Astrocyte of the cerebellum (primary cell): ENCODE results near the gene BRD3OS.

Experiments
- DNase-seq: peaks from one replicate; pipeline ENCODE4 v3.0.0-alpha.2; 2011; ENCODE audit warnings: low read depth
- H3K4me3 ChIP-seq: 2 replicates; pipeline ENCODE4 v1.5.1; 2011; ENCODE audit warnings: mild to moderate bottlenecking, low read depth, low read length, moderate library complexity
- CTCF ChIP-seq: IDR thresholded peaks from 2 replicates; pipeline ENCODE4 v1.5.1; 2012; ENCODE audit warnings: low read length, low read depth, moderate library complexity, mild to moderate bottlenecking; ENCODE audit errors: missing control alignments
- in situ Hi-C: cut with HindIII; loops from 2 replicates; pipeline ENCODE4 v1.10.0; 2017; ENCODE audit warnings: low sequenced_read_pairs

The BRD3OS gene

GRCh38 chr9:134039386-134040175, 14.3 kb downstream of the BRD3OS start:
- in situ Hi-C loops, result no loop called here
- TF ChIP-seq CTCF, result no peak
- DNase-seq, result no peak
- H3K4me3 ChIP-seq, result no peak overlapping the region

GRCh38 chr9:134040176-134040565, 14.9 kb downstream of the BRD3OS start:
- in situ Hi-C loops, result no loop called here
- no peak for TF ChIP-seq CTCF
- H3K4me3 ChIP-seq, result no peak overlapping the region
- no peak for DNase-seq

GRCh38 chr9:134040781-134041648, 15.7 kb downstream of the BRD3OS start:
- no peak for DNase-seq
- in situ Hi-C loops, result no loop called here
- H3K4me3 ChIP-seq, result no peak overlapping the region
- no peak for TF ChIP-seq CTCF

GRCh38 chr9:134041649-134041962, 16.3 kb downstream of the BRD3OS start:
- TF ChIP-seq CTCF, result no peak
- DNase-seq, result no peak
- in situ Hi-C loops, result no loop called here
- no peak overlapping the region for H3K4me3 ChIP-seq

DNA sequence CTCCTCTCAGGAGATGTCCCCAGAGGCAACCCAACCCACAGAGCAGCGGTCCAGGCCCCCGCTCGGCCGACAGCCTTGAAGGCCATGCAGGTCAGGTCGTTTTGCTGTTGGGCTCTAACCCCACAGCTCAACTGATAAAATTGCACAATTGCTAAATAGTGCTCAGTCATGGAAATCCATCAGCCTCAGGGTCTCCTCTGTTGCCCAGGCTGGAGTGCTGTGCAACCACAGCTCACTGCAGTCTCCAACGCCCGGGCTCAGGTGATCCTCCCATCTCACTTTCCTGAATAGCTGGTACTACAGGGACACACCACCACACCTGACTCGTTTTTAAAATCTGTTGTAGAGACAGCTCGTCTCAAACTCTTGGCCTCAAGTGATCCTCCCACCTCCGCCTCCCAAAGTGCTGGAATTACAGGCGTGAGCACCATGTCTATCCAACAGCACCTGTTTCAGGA, 18.3 kb downstream of the BRD3OS start:
- DNase-seq, result no peak
- in situ Hi-C loops, result no loop called here
- TF ChIP-seq CTCF, result no peak
- no peak overlapping the region for H3K4me3 ChIP-seq

DNA sequence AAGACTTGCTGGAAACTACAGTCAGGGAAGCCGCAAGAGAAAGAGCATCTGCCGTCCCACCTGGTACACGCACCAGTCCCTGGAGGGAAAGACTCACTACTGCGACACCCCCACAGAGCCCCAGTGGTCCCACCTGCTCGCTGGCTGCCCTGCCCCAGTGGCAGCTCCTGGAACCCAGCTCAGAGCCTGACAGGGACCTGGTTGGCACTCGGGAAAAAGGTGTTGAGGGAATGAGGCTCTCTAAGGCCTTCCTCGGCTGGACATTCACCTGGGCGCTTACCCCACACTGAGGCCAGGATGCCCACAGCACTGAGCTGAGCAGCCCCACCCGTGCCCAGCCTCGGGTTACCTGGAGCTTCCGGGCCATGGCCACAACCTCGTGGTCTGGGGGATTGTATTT, 19.7 kb downstream of the BRD3OS start:
- TF ChIP-seq CTCF, result no peak
- DNase-seq, result no peak
- in situ Hi-C loops, result no loop called here
- no peak overlapping the region for H3K4me3 ChIP-seq
